ENCODE results near the gene NUBP2.

DNA sequence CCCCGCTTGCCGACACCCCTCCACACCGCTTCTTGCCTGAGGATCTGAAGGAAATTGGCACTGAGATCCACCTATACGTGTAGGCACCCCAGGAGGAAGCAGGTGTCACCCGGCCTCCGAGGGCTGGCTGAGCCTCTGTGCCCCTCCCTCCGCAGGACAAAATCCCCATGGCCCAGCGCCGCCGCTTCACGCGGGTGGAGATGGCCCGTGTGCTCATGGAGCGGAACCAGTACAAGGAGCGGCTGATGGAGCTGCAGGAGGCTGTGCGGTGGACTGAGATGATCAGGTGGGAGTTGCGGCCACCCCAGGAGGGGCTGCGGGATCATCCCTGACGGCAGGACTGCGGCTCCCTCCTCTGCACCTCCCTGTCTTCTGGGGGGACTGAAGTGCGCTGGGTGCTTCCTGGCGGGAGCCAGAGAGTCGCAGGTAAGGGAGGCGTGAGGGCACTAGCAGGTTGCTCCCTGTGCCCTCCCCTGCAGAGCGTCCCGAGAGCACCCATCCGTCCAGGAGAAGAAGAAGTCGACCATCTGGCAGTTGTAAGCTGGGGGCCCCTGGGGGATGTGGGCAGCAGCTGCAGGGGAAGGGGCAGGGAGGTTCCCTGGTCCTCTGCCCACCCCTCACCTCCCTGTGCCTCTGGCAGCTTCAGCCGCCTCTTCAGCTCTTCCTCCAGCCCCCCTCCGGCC is 20.4 kb upstream of the NUBP2 start:
- TF ChIP-seq ZFP3 (CRISPR knock-in tag; IDR thresholded peaks at IDR 0.05) (no peak), BACH2 (CRISPR knock-in tag; IDR thresholded peaks at IDR 0.05; ENCODE audit: borderline replicate concordance) (no peak)
